H54 (cell line): ENCODE measurements around the gene E2F4.

Experiments used
- DNase-seq: peaks from one replicate; pipeline ENCODE4 v3.0.0; 2011; ENCODE audit warnings: low spot score, mixed read lengths; ENCODE audit not compliant: insufficient read length
- FAIRE-seq: peaks from 3 replicates; lab custom pipeline; 2011; peaks lifted over from hg19 to GRCh38; lab: Jason Lieb, UNC
- POLR2A ChIP-seq: IDR thresholded peaks from 2 replicates; pipeline ENCODE4 v1.6.1; 2011; ENCODE audit warnings: low read depth, mild to moderate bottlenecking, low read length

E2F4 gene

DNA sequence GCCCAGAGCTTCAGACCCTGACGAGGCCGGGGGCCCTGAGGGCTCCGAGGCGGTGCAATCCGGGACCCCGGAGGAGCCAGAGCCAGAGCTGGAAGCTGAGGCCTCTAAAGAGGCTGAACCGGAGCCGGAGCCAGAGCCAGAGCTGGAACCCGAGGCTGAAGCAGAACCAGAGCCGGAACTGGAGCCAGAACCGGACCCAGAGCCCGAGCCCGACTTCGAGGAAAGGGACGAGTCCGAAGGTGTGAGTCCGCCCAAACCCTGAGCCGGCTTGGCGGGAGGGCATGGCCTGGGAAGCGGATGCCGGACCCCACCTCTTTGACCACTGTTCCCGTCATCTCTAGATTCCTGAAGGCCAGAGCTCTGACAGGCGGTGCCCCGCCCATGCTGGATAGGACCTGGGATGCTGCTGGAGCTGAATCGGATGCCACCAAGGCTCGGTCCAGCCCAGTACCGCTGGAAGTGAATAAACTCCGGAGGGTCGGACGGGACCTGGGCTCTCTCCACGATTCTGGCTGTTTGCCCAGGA lies 17.2 kb upstream of the E2F4 start:
- DNase-seq (no peak), FAIRE-seq (no peak)
- no peak for TF ChIP-seq POLR2A

DNA sequence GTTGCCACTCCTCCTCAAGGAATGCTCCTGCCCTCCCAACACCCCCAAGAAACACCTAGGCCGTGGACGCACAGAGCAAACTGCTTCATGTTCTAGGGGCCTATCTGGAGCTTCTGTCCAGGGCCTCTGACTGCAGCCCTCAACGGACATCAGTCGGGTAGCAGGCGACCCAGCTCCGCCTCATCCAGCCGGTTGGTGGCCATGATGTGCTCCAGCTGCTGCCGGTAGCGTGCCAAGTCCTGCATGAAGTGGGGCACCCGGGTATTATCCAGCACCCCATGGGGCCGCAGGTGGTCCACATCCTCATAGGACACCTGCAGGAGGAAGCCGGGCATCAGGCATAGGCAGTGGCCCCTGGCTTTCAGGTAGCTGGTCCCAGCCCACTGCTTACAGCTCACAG lies 15.3 kb upstream of the E2F4 start:
- no peak for FAIRE-seq
- no peak for DNase-seq
- TF ChIP-seq POLR2A = no peak; the same call in 1 of the 2 replicates

DNA sequence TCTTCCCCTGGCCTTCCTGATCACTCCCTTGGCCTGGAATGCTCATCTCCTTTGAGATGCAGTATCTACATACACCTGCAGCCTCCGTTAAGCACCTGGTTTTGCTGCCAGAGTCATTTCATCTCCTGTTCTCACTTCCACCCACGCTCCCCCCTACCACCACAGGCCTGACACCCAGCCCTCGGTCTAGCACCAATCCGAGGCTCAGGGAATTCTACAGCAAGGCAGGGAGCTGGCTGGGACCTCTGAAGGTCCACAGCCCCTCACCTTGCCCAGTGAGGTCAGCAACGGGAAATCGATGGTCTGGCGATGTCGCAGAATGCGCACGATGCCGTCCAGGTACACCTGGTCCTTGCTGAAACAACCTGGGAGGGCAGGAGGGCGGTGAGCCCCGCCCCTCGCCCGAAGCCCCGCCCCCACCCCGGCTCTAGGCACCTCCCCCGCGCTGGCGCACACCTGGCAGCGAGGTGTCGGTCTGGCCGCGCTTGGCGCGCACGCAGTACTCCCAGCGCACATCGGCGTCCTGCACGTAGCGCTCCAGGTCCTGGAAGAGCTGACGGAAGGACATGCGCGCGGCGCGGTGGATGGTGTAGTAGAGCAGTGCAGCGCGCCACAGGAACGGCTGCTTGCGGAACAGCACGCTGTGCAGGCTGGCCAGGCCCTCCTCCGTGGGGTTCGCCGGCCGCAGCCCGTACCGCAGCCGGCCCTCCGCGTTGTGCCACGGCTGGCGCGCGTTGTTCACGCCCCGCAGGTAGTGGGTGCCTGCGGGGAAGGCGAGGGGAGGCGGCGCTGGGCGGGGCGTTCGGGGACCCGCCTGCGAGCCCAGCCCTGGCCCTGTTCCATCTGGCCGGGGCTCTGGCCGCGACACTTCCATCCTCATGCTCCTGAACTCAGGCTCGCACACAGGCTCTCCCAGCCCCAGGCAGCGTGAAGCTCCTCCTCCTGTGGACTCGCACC lies 13.9 kb upstream of the E2F4 start:
- DNase-seq (no peak), FAIRE-seq (no peak)
- 0 out of 2 replicates have a peak, but pooled peaks have one; percentile 22 for TF ChIP-seq POLR2A

DNA sequence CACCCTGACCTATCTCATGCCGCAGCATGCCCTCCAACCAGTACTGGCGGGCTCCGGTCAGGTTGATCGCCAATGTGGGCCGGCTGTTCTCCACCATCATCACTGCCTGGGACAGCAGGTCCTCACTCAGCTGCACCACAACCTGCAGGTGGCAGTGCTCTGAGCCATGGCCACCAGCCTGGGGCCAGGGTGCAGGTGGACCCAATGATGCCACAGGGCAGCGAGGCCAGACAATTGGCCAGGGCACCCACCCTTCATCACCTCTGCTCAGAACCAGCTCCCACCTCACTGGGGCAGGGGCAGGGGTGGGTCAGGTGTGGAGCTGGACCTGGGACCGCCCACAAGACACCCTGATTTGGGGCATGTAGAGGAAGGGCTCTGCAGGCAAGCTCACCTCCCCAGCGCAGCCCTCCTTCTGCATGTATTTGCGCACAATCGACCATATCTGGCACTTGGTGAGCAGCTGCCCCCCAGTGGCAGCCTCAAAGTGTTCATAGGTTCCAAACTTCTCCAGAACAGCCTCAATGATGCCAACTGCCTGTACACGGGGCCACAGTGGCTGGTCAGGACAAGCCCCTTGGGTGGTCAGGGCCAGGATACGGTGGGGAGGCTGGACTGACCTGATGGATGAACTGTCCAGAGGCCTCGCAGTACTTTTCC lies 12.4 kb upstream of the E2F4 start:
- FAIRE-seq (no peak), DNase-seq (no peak)
- TF ChIP-seq POLR2A = no peak

DNA sequence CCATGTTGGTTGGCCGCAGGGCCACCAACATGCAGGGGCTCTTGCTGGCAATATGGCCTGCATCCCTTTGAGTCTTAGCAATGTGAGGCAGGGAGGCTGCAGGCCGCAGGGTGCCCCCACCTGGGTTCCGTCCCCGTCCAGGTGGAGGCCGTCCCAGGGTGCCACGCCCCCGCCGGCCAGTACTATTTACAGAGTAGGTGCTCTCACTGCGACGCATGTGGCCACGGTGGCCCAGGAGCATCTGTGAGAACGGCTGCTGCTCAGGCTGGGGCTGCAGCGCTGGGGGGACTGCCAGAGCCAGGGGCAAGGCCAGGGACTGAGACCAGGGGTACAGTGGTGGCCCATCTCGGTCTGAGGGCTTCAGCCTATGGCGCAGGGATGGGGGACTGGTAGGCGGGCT lies 11.8 kb upstream of the E2F4 start:
- no peak for FAIRE-seq
- no peak for TF ChIP-seq POLR2A
- no peak for DNase-seq

DNA sequence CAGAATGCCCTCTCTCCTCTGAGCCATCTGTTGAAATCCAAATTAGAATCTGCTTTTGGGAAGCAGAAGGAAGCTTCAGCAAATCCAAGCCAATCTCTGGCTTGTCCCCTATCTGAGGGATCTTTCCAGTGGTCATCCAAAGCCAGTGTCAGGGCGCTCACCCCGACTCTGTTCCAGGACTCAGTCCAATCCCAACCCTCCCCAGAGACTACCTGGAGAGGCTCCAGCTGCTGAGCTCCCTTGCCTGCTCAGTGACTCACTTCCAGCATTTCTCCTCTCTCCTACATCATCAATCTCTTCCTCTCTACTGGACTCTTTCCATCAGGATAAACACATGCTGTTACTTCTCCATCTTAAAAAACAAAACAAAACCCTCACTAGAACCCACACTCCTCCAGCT lies 10.6 kb upstream of the E2F4 start:
- DNase-seq (peak; percentile 95), FAIRE-seq (peak; percentile 65)
- TF ChIP-seq POLR2A = no peak

DNA sequence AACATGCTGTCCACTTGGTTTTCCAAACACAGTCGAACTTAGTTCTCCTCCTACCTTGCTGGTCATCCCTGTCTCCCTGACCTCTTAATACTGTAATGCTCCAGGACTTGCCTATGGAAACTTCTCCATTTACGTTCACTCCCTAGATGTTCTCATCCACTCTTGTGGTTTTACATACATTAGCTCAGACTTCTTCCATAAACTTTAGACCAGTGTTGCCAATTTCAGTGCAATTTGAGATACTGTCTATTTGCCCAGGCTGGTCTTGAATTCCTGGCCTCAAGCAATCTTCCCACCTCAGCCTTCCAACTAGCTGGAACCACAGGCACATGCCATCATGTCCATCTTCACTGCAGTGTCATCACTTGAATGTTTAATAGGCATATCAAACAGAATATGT lies 9.7 kb upstream of the E2F4 start:
- TF ChIP-seq POLR2A = no peak
- no peak for FAIRE-seq
- DNase-seq = no peak

DNA sequence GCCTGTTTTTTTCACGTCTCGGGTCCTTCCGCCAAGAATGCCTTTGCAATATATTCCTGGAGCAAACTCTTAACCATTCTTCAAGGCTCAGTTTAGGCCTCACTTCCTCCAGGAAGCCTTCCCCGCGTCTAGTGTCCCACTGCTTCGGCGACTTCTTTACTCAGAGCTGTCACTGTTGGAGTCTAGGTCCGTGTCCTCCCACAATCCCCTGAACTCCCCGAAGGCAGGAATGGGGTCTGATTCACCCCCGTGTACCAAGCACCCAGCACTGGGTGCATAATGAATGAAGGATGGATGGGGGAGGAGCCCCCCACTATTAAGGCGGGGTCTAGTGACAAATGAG lies 8.7 kb upstream of the E2F4 start:
- FAIRE-seq = no peak
- TF ChIP-seq POLR2A = no peak
- DNase-seq = no peak

DNA sequence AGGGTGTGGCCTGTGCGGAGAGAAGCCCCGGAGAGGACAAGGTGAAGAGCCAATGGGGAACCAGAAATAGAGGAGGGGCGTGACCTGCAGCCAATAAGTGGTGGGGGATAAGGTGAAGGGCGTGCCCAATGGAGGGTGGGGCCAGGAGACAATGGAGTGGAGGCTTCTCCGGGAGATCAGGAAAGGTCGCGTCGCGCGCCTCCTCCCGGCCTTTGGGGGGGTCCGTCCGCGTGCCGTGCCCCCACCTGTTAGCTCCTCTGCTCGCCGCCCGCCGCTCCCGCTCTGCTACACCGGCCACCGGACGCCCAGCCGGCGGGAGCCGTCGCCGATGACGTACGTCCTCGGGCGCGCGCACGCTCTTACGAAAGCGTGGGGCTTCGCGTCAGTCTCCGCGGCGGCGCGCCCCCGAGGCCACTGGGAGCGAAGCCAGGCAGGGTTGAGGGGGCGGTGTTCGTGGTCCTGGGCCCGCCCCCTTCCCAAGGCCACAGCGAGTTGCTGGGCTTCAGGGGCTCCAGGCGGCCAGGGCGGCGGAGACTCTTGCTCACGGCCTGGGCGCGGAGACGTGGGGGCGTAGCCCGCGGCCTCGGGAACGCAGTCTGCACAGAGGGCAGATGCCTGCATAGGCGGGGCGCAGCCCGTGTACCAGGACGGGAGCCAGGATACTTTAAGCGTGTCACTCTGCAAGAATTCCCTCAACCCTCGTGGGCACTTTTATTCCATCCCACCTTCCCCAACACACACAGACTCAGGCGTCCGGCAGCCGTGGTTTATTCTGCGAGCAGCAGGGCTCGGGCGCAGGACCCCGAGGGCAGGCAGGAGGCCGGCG lies 8.1 kb upstream of the E2F4 start, which contains the start of gene MATCAP1:
Gene MATCAP1, minus strand, starts transcription at position 337 of the 826 bp plus-strand sequence. CDS start 3,353 bp downstream, outside the sequence.
- TF ChIP-seq POLR2A = peak; percentile 51; the same call in 1 of the 2 replicates
- peak; percentile 99 for DNase-seq
- peak; percentile 73 for FAIRE-seq

DNA sequence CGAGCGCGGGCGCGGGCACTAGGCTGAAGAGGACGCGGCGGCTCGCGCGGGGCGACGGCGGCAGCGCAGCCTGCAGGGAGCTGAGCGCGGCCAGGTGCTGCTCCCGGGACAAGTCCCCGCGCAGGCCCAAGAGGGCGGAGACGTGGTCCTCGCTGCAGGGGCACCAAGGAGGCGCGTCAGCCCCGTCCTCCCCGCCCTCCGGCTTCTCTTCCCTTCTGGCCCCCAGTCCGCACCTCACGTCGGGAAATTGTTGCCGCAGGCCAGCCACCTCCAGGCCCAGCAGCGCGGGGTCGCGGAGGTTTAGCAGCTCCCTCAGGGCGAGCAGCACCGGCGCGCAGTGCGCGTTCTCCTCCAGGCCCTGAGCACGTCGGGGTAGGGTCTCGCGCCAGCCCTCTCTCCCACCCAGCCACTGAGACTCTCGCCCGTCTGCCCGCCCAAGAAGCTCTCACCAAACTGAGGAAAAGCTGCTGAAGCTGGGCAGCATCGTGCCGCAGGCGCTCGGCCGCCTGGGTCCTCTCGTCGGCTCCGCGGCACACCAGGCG lies 7.4 kb upstream of the E2F4 start:
- no peak for FAIRE-seq

DNA sequence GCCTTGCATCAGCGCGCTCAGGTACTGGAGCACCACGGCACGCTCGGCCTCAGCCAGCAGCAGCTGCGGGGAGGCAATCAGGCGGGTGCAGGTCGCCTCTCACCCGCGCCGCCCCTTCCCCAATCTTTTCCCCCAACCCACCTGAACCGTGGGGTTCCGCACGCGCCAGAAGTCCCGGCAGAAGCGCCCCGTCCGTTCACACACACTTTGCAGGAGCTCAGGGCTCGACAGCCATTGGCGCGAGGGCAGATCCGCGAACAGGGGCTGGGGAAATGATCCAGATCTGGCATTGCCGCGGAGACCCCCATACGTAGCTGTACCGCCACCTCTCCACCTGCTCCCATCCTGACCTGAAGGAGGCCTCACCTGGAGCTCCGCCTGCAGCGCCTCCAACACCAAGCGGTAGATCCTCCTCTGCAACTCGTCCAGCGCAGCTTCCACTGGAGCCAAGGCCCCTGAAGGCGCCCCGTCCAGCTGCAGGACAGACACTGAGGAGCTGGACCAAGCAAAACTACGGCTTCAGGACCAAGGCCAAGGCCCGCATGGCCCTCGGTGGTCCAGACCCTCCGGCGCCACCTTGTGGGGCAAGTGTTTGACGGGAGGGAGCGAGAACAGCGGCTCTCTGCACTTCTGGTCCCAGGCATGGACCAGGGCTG lies 6.8 kb upstream of the E2F4 start:
- DNase-seq = peak; percentile 81
- no peak for TF ChIP-seq POLR2A
- FAIRE-seq = no peak

More for the DNA sequence above, 7.4 kb upstream of the E2F4 start:
- TF ChIP-seq POLR2A = no peak
- no peak for DNase-seq

DNA sequence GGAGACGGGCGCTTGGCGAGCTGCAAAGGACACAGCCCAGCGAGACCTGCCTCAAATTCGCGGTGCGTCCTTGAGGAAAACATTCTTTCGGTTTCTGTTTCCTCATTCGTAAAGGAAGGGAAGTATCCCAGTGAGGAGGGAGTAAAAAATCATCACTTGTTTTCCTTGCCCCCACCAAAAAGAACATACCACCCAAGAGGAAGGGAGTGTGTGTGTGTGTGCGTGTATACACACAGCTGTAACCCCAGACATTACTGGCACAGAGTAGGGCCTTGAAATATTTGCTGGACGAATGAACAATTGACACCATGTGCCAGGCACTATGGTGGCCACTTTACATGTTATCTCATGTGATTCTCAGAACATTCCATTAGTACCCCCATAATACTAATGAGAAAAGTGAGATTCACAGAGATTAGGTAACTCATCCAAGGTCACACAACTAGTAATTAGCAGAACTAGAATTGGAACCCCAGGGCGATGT lies 6.3 kb upstream of the E2F4 start:
- FAIRE-seq (no peak), DNase-seq (no peak)
- TF ChIP-seq POLR2A = no peak
